H1 (cell line): Measurements from ENCODE around the gene HHIPL2. TPM values are rescaled to one million over a fixed set of nuclear protein-coding genes. Genes with fewer than 3 reads are reported as not detected.

Experiments used
- ASH2L ChIP-seq: fragments of 200-600, 300-600 bp; sonication (generic); IDR thresholded peaks from one replicate; pipeline ENCODE4 v1.7.1; 2017; ENCODE audit warnings: low read length
- POU5F1 ChIP-seq: IDR thresholded peaks from 2 replicates; pipeline ENCODE4 v1.6.1; 2011; ENCODE audit warnings: low read depth, mild to moderate bottlenecking, low read length, moderate library complexity
- RBBP5 ChIP-seq: IDR thresholded peaks from 2 replicates; pipeline ENCODE4 v1.7.1; 2012; ENCODE audit warnings: low read depth, mild to moderate bottlenecking, inconsistent platforms, low read length, moderate library complexity, borderline replicate concordance
- SIRT6 ChIP-seq: IDR thresholded peaks from one replicate; pipeline ENCODE4 v1.7.1; 2012; ENCODE audit warnings: low read length, inconsistent platforms
- polyA plus RNA-seq, 7 experiments: library from polyadenylated mRNA; depleted of rRNA in 3 of 7; stranded (reverse) in 5 of 7; unstranded in 2 of 7; fragments of >200 nt in 5 of 7; fragments of 200-250 nt in 2 of 7; gene quantifications; 1 replicate in 5 of 7; 2 replicates in 1 of 7; 4 replicates in 1 of 7; pipeline versions ENCODE4 v1.2.1 to v1.2.3, GENCODE V29; 2011 to 2013; ENCODE audit warnings: missing spikeins in 2 of 7, mixed read lengths in 2 of 7
- total RNA-seq: library from RNA; stranded (reverse); fragmentation: NEBNext Ultra II Directional; extraction: Animal tissue kit (Norgen Biotek cat#: 25700); gene quantifications from 2 replicates; pipeline ENCODE4 v1.2.1, GENCODE V29; 2021
- TF ChIP-seq, protein P1 (sequence below): IDR thresholded peaks from 2 replicates; pipeline ENCODE4 v1.6.1; 2011; ENCODE audit warnings: low read length, improper control_type of control experiment

The HHIPL2 gene
- total and polyA plus RNA-seq, 2 of the 8 experiments (the other 6 are each of a cell fraction or from before 2014, with no cell fraction given) = 0.08 TPM; not detected in 1

DNA sequence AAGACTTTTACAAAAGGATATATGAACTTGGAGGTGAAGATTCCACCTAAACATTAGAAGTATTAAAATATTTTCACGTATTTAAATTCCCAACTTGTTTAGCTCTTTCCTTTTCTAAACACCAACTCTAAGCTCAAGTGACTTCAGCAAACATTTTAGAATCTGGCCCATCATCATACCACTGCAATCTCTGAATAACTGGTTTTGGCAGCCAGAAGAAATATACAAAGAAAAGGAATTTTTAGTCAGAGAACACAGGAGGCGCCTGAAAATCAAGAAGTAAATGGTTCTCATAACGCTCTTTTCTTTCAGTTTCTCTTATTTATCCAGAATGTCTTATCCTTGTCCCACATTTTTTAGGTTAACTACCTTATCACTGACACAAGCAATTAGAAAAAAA is 31.4 kb upstream of the HHIPL2 start (continued):
- TF ChIP-seq, protein P1, sequence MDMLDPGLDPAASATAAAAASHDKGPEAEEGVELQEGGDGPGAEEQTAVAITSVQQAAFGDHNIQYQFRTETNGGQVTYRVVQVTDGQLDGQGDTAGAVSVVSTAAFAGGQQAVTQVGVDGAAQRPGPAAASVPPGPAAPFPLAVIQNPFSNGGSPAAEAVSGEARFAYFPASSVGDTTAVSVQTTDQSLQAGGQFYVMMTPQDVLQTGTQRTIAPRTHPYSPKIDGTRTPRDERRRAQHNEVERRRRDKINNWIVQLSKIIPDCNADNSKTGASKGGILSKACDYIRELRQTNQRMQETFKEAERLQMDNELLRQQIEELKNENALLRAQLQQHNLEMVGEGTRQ = no peak
- TF ChIP-seq POU5F1 (no peak), SIRT6 (no peak), ASH2L (no peak), RBBP5 (no peak)
